T-cell (primary cell): ENCODE measurements around the gene ACKR2. TPM values are rescaled to one million over a fixed set of nuclear protein-coding genes. Genes with fewer than 3 reads are reported as not detected.
A peak's percentile ranks its signal among the peaks of the same experiment; 100 is the strongest.

Experiments
- ATAC-seq, 4 experiments: fragments of 200-7000 bp in 3 of 4; fragments of 150-1000 bp in 1 of 4; cut with Tn5 transposase; replicated peaks in 1 of 4; 1 replicate in 3 of 4; 2 replicates in 1 of 4; pipeline ENCODE4 v1.10.0; 2021; ENCODE audit warnings: moderate library complexity in 3 of 4, mild to moderate bottlenecking in 2 of 4, moderate number of reproducible peaks in 1 of 4
- CTCF ChIA-PET, 2 donors: fragments of 300-600 bp; sonication (Branson Sonifier 250); formaldehyde crosslinking; loops; one replicate each; lab custom pipeline; 2022; ENCODE audit warnings: antibody characterized with exemption in 2 of 2; lab: Charles Lee
- POLR2A ChIA-PET, 2 donors: fragments of 300-600 bp; sonication (Branson Sonifier 250); formaldehyde crosslinking; loops; one replicate each; lab custom pipeline; 2022; ENCODE audit warnings: antibody characterized with exemption in 2 of 2; lab: Charles Lee
- DNase-seq, 35 experiments: peaks; one replicate each; pipeline versions ENCODE4 v3.0.0 to v3.0.0-alpha.2; 2013 to 2023
- H3K27ac ChIP-seq: one replicate; pipeline ENCODE4 v1.5.1; 2013; ENCODE audit warnings: low read length
- H3K27me3 ChIP-seq, 2 experiments: replicated peaks in 1 of 2; 1 replicate in 1 of 2; 2 replicates in 1 of 2; pipeline versions ENCODE4 v1.6.1 to v1.7.0; 2013; ENCODE audit warnings: low read length in 1 of 2, mixed read lengths in 1 of 2; ENCODE audit not compliant: control insufficient read depth in 2 of 2, insufficient read depth in 2 of 2; ENCODE audit errors: extremely low read depth in 1 of 2
- H3K36me3 ChIP-seq, 2 donors: 1 replicate in 1 of 2; 2 replicates in 1 of 2; pipeline versions ENCODE4 v1.6.1 to v1.7.0; 2013; ENCODE audit warnings: low read length in 1 of 2; ENCODE audit not compliant: control insufficient read depth in 2 of 2, insufficient read depth in 1 of 2; ENCODE audit errors: extremely low read depth in 1 of 2
- H3K4me1 ChIP-seq, 2 experiments: 1 replicate in 1 of 2; 2 replicates in 1 of 2; pipeline versions ENCODE4 v1.6.1 to v1.7.0; 2013; ENCODE audit warnings: low read length in 2 of 2, mixed read lengths in 1 of 2; ENCODE audit not compliant: insufficient read depth in 2 of 2, control insufficient read depth in 1 of 2; ENCODE audit errors: extremely low read depth in 1 of 2
- H3K4me3 ChIP-seq, 2 donors: 1 replicate in 1 of 2; 2 replicates in 1 of 2; pipeline versions ENCODE4 v1.5.1 to v1.7.0; 2013; ENCODE audit warnings: mild to moderate bottlenecking in 2 of 2, low read length in 1 of 2, moderate library complexity in 1 of 2; ENCODE audit not compliant: control insufficient read depth in 1 of 2; ENCODE audit errors: extremely low read depth in 1 of 2
- H3K9me3 ChIP-seq: 2 replicates; pipeline ENCODE4 v1.7.0; 2013
- H3K27ac Mint-ChIP-seq, 2 donors: one replicate each; pipeline ENCODE4 v1.8.0; 2020 to 2021; ENCODE audit warnings: mild to moderate bottlenecking in 2 of 2, mixed read lengths in 2 of 2
- H3K27me3 Mint-ChIP-seq, 2 donors: one replicate each; pipeline ENCODE4 v1.8.0; 2021 to 2022; ENCODE audit warnings: mixed read lengths in 2 of 2
- H3K36me3 Mint-ChIP-seq: one replicate; pipeline ENCODE4 v1.8.0; 2021; ENCODE audit warnings: mixed read lengths
- H3K4me1 Mint-ChIP-seq, 3 donors: one replicate each; pipeline ENCODE4 v1.8.0; 2020 to 2022; ENCODE audit warnings: mixed read lengths in 3 of 3, mild to moderate bottlenecking in 1 of 3
- H3K4me3 Mint-ChIP-seq, 3 donors: one replicate each; pipeline ENCODE4 v1.8.0; 2020 to 2022; ENCODE audit warnings: mild to moderate bottlenecking in 3 of 3, mixed read lengths in 3 of 3, moderate library complexity in 3 of 3
- H3K9me3 Mint-ChIP-seq, 3 donors: one replicate each; pipeline ENCODE4 v1.8.0; 2020 to 2022; ENCODE audit warnings: mixed read lengths in 3 of 3
- WGBS: methylation state at CpG from one replicate; pipeline ENCODE4 v1.1.5; 2013; ENCODE audit warnings: missing lambda C conversion rate; ENCODE audit not compliant: insufficient coverage; 5-methylcytosine and 5-hydroxymethylcytosine counted together
- total RNA-seq, 35 experiments: library from RNA in 6 of 35; stranded (reverse) in 6 of 35; fragments of 120-200 nt in 1 of 35; gene quantifications; one replicate each; pipeline versions ENCODE4 v1.2.1 to v1.2.4 and lab custom pipeline; 2013 to 2026

The ACKR2 gene
- total RNA-seq, 5 donors from 2014 or later (not counting 1 experiment from before 2014, with no cell fraction given): 0.20 to 1.2 (median 0.80) TPM; not detected in 1

GRCh38 chr3:42780892-42781700 is 28.1 kb upstream of the ACKR2 start:
- Mint-ChIP-seq H3K27ac (no peak overlapping the region), H3K27me3 (no peaks in the 10 kb centered on the region), H3K9me3 (no peaks in the 10 kb centered on the region), H3K36me3 (peaks cover 20% of the 10 kb centered on the region), H3K4me3 (no peak overlapping the region), H3K4me1 (peaks cover 0 to 2% (median 0%) of the 10 kb centered on the region in 3 donors)
- ATAC-seq (peak; percentile 73 to 79 (median 78)), DNase-seq (peak in 9 of 35 experiments; percentile 13 to 87 (median 24))
- 65% methylated on average over 6 of the region's 11 CpGs for WGBS
- H3K9me3 ChIP-seq: no peaks in the 10 kb centered on the region
- no peak overlapping the region for H3K4me3 ChIP-seq
- no peak overlapping the region for H3K27ac ChIP-seq
- POLR2A ChIA-PET: interaction anchor here in 1 of 2 donors (0.7 kb wide), 1 partner anchor 101 kb away, joined by 5 read pairs; no protein-coding TSS in a partner anchor
- CTCF ChIA-PET: interaction anchor here (0.7 to 3.7 kb wide), 8 partner anchors 11 to 147 kb away, joined by 3 to 24 read pairs (median 5); no protein-coding TSS in a partner anchor
- no peaks in the 10 kb centered on the region for H3K4me1 ChIP-seq
- no peaks in the 10 kb centered on the region for H3K27me3 ChIP-seq
- peaks cover 0 to 13% of the 10 kb centered on the region in 2 donors for H3K36me3 ChIP-seq

- Histone ChIP-seq H3K4me1 (peaks cover 0 to 2% of the 10 kb centered on the region in 2 experiments), H3K27me3 (no peaks in the 10 kb centered on the region), H3K4me3 (no peak overlapping the region), H3K27ac (no peak overlapping the region), H3K36me3 (peaks cover 0 to 24% of the 10 kb centered on the region in 2 donors), H3K9me3 (no peaks in the 10 kb centered on the region)
- H3K9me3 Mint-ChIP-seq: no peaks in the 10 kb centered on the region
- DNase-seq: no peak
- no peak for ATAC-seq
- no CpG with 5 or more reads among the region's 1 CpG for WGBS
- no peaks in the 10 kb centered on the region for H3K27me3 Mint-ChIP-seq
- ChIA-PET CTCF (no interaction called here), POLR2A (no interaction called here)
- H3K4me3 Mint-ChIP-seq: no peak overlapping the region
- peaks cover 0 to 6% (median 4%) of the 10 kb centered on the region in 3 donors for H3K4me1 Mint-ChIP-seq
- no peak overlapping the region for H3K27ac Mint-ChIP-seq
- H3K36me3 Mint-ChIP-seq: peaks cover 32% of the 10 kb centered on the region
Observed at GRCh38 chr3:42786212-42786611, 23.0 kb upstream of the ACKR2 start.

GRCh38 chr3:42786631-42787030 is 22.6 kb upstream of the ACKR2 start:
- H3K27ac Mint-ChIP-seq: no peak overlapping the region
- H3K9me3 Mint-ChIP-seq: no peaks in the 10 kb centered on the region
- H3K36me3 Mint-ChIP-seq: peaks cover 32% of the 10 kb centered on the region
- POLR2A ChIA-PET: no interaction called here
- H3K4me3 ChIP-seq: no peak overlapping the region
- H3K9me3 ChIP-seq: no peaks in the 10 kb centered on the region
- ATAC-seq: no peak
- H3K4me1 Mint-ChIP-seq: peaks cover 0 to 6% (median 5%) of the 10 kb centered on the region in 3 donors
- CTCF ChIA-PET: no interaction called here
- no peaks in the 10 kb centered on the region for H3K27me3 ChIP-seq
- WGBS: 100% methylated on average over 1 of the region's 2 CpGs
- DNase-seq: no peak
- H3K4me1 ChIP-seq: peaks cover 0 to 2% of the 10 kb centered on the region in 2 experiments
- H3K4me3 Mint-ChIP-seq: no peak overlapping the region
- no peak overlapping the region for H3K27ac ChIP-seq
- no peaks in the 10 kb centered on the region for H3K27me3 Mint-ChIP-seq
- peaks cover 0 to 24% of the 10 kb centered on the region in 2 donors for H3K36me3 ChIP-seq

- H3K27me3 ChIP-seq: no peaks in the 10 kb centered on the region
- H3K27me3 Mint-ChIP-seq: no peaks in the 10 kb centered on the region
- H3K36me3 ChIP-seq: peaks cover 3 to 17% of the 10 kb centered on the region in 2 donors
- peaks cover 11 to 17% (median 15%) of the 10 kb centered on the region in 3 donors for H3K4me1 Mint-ChIP-seq
- ATAC-seq (no peak), DNase-seq (no peak)
- WGBS: no CpG with 5 or more reads among the region's 6 CpGs
- H3K4me3 Mint-ChIP-seq: no peak overlapping the region
- H3K27ac ChIP-seq: no peak overlapping the region
- H3K27ac Mint-ChIP-seq: no peak overlapping the region
- H3K9me3 ChIP-seq: no peaks in the 10 kb centered on the region
- ChIA-PET CTCF (interaction anchor here in 1 of 2 donors (0.5 kb wide), 1 partner anchor 16 kb away, joined by 3 read pairs; no protein-coding TSS in a partner anchor), POLR2A (no interaction called here)
- H3K4me1 ChIP-seq: peaks cover 0 to 2% of the 10 kb centered on the region in 2 experiments
- no peak overlapping the region for H3K4me3 ChIP-seq
- peaks cover 24% of the 10 kb centered on the region for H3K36me3 Mint-ChIP-seq
- H3K9me3 Mint-ChIP-seq: no peaks in the 10 kb centered on the region
Observed at GRCh38 chr3:42790714-42791229, 18.5 kb upstream of the ACKR2 start.

- H3K9me3 Mint-ChIP-seq: no peaks in the 10 kb centered on the region
- Histone ChIP-seq H3K27me3 (no peaks in the 10 kb centered on the region), H3K27ac (no peak overlapping the region), H3K36me3 (peaks cover 3 to 4% of the 10 kb centered on the region in 2 donors), H3K4me1 (peaks cover 3 to 9% of the 10 kb centered on the region in 2 experiments), H3K9me3 (no peaks in the 10 kb centered on the region), H3K4me3 (no peak overlapping the region)
- no peaks in the 10 kb centered on the region for H3K27me3 Mint-ChIP-seq
- peaks cover 11% of the 10 kb centered on the region for H3K36me3 Mint-ChIP-seq
- DNase-seq (no peak), ATAC-seq (no peak)
- ChIA-PET CTCF (interaction anchor here (0.6 to 1.9 kb wide), 6 partner anchors 11 to 87 kb away, joined by 3 to 4 read pairs (median 3); no protein-coding TSS in a partner anchor), POLR2A (interaction anchor here in 1 of 2 donors (0.7 kb wide), 1 partner anchor 375 kb away, joined by 3 read pairs; no protein-coding TSS in a partner anchor)
- H3K27ac Mint-ChIP-seq: no peak overlapping the region
- H3K4me3 Mint-ChIP-seq: no peak overlapping the region
- no CpG with 5 or more reads among the region's 2 CpGs for WGBS
- H3K4me1 Mint-ChIP-seq: peaks cover 26 to 32% (median 31%) of the 10 kb centered on the region in 3 donors
Observed at GRCh38 chr3:42795621-42796181, 13.5 kb upstream of the ACKR2 start.

- peaks cover 3% of the 10 kb centered on the region in 2 donors for H3K36me3 ChIP-seq
- H3K27me3 Mint-ChIP-seq: no peaks in the 10 kb centered on the region
- ChIA-PET POLR2A (interaction anchor here in 1 of 2 donors (0.6 to 0.7 kb wide), 2 partner anchors 160 to 375 kb away, joined by 3 to 6 read pairs; no protein-coding TSS in a partner anchor), CTCF (interaction anchor here (0.6 to 0.9 kb wide), 6 partner anchors 14 to 1458 kb away, joined by 3 to 5 read pairs (median 3); no protein-coding TSS in a partner anchor)
- DNase-seq (no peak), ATAC-seq (no peak)
- no peak overlapping the region for H3K4me3 Mint-ChIP-seq
- no peak overlapping the region for H3K27ac Mint-ChIP-seq
- no peaks in the 10 kb centered on the region for H3K9me3 ChIP-seq
- WGBS: 100% methylated on average over 2 of the region's 5 CpGs
- H3K27me3 ChIP-seq: no peaks in the 10 kb centered on the region
- H3K27ac ChIP-seq: no peak overlapping the region
- no peaks in the 10 kb centered on the region for H3K9me3 Mint-ChIP-seq
- peaks cover 29 to 38% (median 37%) of the 10 kb centered on the region in 3 donors for H3K4me1 Mint-ChIP-seq
- peaks cover 5 to 11% of the 10 kb centered on the region in 2 experiments for H3K4me1 ChIP-seq
- no peak overlapping the region for H3K4me3 ChIP-seq
- H3K36me3 Mint-ChIP-seq: peaks cover 7% of the 10 kb centered on the region
Observed at GRCh38 chr3:42796332-42796885, 12.8 kb upstream of the ACKR2 start.
